Neural crest cell (in vitro differentiated cells): ENCODE results near the gene CHRM5. TPM values are rescaled to one million over a fixed set of nuclear protein-coding genes. Genes with fewer than 3 reads are reported as not detected.

Source experiments
- DNase-seq: peaks from one replicate; pipeline ENCODE4 v3.0.0; 2021; ENCODE audit warnings: low read depth, mixed read lengths, low spot score
- H3K27ac Mint-ChIP-seq: one replicate; pipeline ENCODE4 v1.8.0; 2021; ENCODE audit warnings: mild to moderate bottlenecking, mixed read lengths; ENCODE audit not compliant: unreplicated experiment
- H3K27me3 Mint-ChIP-seq: 2 replicates; pipeline ENCODE4 v1.8.0; 2021; ENCODE audit warnings: low read depth, mild to moderate bottlenecking, mixed read lengths
- H3K36me3 Mint-ChIP-seq: 2 replicates; pipeline ENCODE4 v1.8.0; 2021; ENCODE audit warnings: low read depth, mild to moderate bottlenecking, mixed read lengths
- H3K4me1 Mint-ChIP-seq: 2 replicates; pipeline ENCODE4 v1.8.0; 2021; ENCODE audit warnings: mixed read lengths
- H3K4me3 Mint-ChIP-seq: one replicate; pipeline ENCODE4 v1.8.0; 2021; ENCODE audit warnings: mild to moderate bottlenecking, mixed read lengths
- H3K9me3 Mint-ChIP-seq: 2 replicates; pipeline ENCODE4 v1.8.0; 2021; ENCODE audit warnings: mixed read lengths
- total RNA-seq: library from RNA; stranded (reverse); gene quantifications from 2 replicates; pipeline ENCODE4 v1.2.1, GENCODE V29; 2021
- TF ChIP-seq, protein P1 (sequence below): fragments of 200-600 bp; sonication (generic); conservative IDR thresholded peaks from 2 replicates; pipeline ENCODE4 v1.5.0; 2021; ENCODE audit warnings: antibody characterized with exemption, mild to moderate bottlenecking

The CHRM5 gene
- total RNA-seq, 1 donor from 2014 or later = not detected

GRCh38 chr15:34102175-34102925 is 134.1 kb downstream of the CHRM5 start:
- no peak for DNase-seq
- H3K36me3 Mint-ChIP-seq = peaks cover 3% of the 10 kb centered on the region
- H3K27me3 Mint-ChIP-seq = no peaks in the 10 kb centered on the region
- no peaks in the 10 kb centered on the region for H3K9me3 Mint-ChIP-seq
- H3K27ac Mint-ChIP-seq = peak overlapping the region; percentile 98
- H3K4me3 Mint-ChIP-seq = peak overlapping the region; percentile 92
- TF ChIP-seq, protein P1, sequence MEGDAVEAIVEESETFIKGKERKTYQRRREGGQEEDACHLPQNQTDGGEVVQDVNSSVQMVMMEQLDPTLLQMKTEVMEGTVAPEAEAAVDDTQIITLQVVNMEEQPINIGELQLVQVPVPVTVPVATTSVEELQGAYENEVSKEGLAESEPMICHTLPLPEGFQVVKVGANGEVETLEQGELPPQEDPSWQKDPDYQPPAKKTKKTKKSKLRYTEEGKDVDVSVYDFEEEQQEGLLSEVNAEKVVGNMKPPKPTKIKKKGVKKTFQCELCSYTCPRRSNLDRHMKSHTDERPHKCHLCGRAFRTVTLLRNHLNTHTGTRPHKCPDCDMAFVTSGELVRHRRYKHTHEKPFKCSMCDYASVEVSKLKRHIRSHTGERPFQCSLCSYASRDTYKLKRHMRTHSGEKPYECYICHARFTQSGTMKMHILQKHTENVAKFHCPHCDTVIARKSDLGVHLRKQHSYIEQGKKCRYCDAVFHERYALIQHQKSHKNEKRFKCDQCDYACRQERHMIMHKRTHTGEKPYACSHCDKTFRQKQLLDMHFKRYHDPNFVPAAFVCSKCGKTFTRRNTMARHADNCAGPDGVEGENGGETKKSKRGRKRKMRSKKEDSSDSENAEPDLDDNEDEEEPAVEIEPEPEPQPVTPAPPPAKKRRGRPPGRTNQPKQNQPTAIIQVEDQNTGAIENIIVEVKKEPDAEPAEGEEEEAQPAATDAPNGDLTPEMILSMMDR = no peak
- peaks cover 35% of the 10 kb centered on the region for H3K4me1 Mint-ChIP-seq

DNA sequence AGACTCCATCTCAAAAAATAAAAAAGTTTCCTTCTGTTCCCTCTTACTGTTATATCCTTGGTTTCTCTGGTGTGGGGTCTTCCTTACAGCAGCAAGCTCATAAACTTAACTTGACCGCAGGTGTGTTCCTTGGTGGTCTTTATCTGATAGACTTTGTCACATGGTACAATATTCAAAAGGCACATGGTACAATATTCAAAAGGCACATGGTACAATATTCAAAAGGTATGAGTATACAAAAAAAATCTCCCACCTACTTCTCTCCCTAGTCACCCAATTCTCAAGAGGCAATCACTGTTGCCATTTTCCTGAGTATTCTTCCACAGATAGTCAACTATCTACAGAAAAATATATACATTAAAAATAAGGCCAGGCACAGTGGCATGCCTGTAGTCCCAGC is 138.1 kb downstream of the CHRM5 start:
- peaks cover 17% of the 10 kb centered on the region for H3K4me1 Mint-ChIP-seq
- TF ChIP-seq, protein P1 = no peak

DNA sequence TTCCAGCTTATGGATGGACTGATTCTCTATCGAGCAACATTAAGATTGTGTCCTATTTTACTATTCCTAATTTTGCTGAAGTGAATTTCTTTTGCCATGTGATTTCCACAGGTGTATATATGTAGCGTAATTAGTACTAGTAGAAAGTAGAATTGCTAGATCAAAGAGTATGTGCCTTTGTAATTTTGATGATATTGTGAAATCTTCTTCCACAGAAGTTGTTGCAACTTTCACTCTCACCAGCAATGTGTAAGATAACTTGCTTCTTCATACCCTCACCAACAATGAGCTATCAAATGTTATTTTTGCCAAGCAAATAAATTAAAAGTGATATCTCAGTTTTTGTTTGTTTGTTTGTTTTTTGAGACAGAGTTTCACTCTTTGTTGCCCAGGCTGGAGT is 139.0 kb downstream of the CHRM5 start:
- Mint-ChIP-seq H3K27ac (no peak overlapping the region), H3K4me1 (peaks cover 8% of the 10 kb centered on the region), H3K4me3 (no peak overlapping the region), H3K36me3 (no peaks in the 10 kb centered on the region), H3K27me3 (peaks cover 4% of the 10 kb centered on the region), H3K9me3 (no peaks in the 10 kb centered on the region)
- TF ChIP-seq, protein P1 = no peak
- DNase-seq = no peak

More for the DNA sequence above, 138.1 kb downstream of the CHRM5 start:
- Mint-ChIP-seq H3K4me3 (peak overlapping the region; percentile 6), H3K27ac (no peak overlapping the region), H3K9me3 (no peaks in the 10 kb centered on the region), H3K27me3 (peaks cover 3% of the 10 kb centered on the region), H3K36me3 (peaks cover 3% of the 10 kb centered on the region)
- no peak for DNase-seq

GRCh38 chr15:34109797-34110663 is 141.7 kb downstream of the CHRM5 start:
- TF ChIP-seq, protein P1 = peak; percentile 81
- no peak overlapping the region for H3K27ac Mint-ChIP-seq
- H3K36me3 Mint-ChIP-seq = no peaks in the 10 kb centered on the region
- H3K9me3 Mint-ChIP-seq = no peaks in the 10 kb centered on the region
- peak overlapping the region; percentile 0 for H3K4me3 Mint-ChIP-seq
- H3K4me1 Mint-ChIP-seq = no peaks in the 10 kb centered on the region
- DNase-seq = no peak
- peaks cover 11% of the 10 kb centered on the region for H3K27me3 Mint-ChIP-seq

DNA sequence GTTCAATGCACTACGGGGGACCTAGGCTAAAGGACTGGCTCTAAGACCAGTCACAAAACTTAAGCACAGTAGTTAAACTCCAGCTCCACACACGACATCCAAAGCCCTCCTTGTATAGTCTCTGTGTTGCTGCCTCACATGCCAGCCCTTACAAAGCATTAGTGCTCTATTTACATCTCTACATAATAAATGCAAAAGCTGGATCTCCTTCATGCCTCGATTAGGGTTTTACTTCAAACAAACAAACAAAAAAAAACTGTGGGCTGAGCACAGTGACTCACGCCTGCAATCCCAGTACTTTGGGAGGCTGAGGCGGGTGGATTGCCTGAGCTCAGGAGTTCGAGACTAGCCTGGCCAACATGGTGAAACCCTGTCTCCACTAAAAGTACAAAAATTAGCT is 143.2 kb downstream of the CHRM5 start:
- TF ChIP-seq, protein P1 = no peak
- DNase-seq = no peak
- Mint-ChIP-seq H3K36me3 (no peaks in the 10 kb centered on the region), H3K27me3 (peaks cover 11% of the 10 kb centered on the region), H3K4me3 (no peak overlapping the region), H3K9me3 (no peaks in the 10 kb centered on the region), H3K27ac (no peak overlapping the region), H3K4me1 (no peaks in the 10 kb centered on the region)
